Stimulated activated CD4-positive, alpha-beta T cell treated with anti-CD3 and anti-CD28 coated beads, Interleukin-4, amount 100 ng/mL, for 48 hours (primary cell): ENCODE results near the gene SNU13.
"Not testable (repeated sequence)": the region's sequence is repeated elsewhere in the genome, so short reads cannot be mapped to it uniquely, and the experiment has no call there.

Source experiments
- DNase-seq, 2 donors: peaks; one replicate each; pipeline ENCODE4 v3.0.0-alpha.2; 2020; ENCODE audit warnings: low read depth in 2 of 2

SNU13 gene

GRCh38 chr22:41682033-41682807 is 6.4 kb downstream of the SNU13 start:
- DNase-seq = peak; percentile 72 to 76

DNA sequence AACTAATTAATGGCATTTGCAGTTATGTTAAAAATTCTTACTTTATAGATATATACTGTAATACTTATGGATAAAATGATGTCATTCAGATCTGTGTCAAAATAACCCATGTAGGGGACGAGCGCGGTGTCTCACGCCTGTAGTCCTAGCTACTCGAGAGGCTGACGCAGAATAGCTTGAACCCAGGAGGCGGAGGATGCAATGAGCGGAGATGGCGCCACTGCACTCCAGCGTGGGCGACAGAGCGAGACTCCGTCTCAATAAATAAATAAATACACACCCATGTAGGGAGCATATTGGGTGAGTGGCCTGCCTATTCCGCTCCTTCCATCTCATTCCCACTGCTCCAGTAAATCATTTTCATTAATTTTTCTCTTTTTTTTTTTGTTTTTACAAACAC is 7.1 kb downstream of the SNU13 start:
- DNase-seq = peak in 1 of 2 donors; percentile 15

- DNase-seq = no peak
These were observed 12.5 kb downstream of the SNU13 start for GRCh38 chr22:41676134-41676533.

DNA sequence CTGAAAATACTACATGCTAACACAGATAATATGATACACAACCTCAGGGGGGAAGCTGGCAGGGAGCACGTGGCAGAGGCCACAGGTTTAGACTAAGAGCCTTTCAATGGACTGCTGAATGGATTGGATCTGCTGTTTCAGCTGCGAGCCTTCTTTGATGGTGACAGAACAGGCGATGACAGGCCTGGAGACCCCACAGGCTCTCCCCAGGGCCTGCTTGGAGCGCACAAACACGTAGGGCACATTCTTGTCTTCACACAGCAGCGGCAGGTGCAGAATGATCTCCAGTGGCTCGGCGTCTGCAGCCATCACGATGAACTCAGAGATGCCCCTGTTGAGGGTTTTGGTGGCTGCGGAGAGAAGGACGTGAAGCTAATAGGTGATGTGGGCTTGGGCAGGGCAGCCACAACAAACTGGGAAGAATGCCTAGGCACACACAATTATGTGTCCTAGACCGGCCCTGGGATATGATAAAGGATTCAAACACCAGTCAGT is 13.8 kb downstream of the SNU13 start:
- no peak for DNase-seq

GRCh38 chr22:41672780-41673509 is 15.7 kb downstream of the SNU13 start:
- no peak for DNase-seq

GRCh38 chr22:41672096-41672495 is 16.6 kb downstream of the SNU13 start:
- not testable (repeated sequence) for DNase-seq

GRCh38 chr22:41668971-41669911 is 19.4 kb downstream of the SNU13 start:
- no peak for DNase-seq

- DNase-seq = no peak
These were observed 23.7 kb downstream of the SNU13 start for GRCh38 chr22:41664951-41665350.

DNA sequence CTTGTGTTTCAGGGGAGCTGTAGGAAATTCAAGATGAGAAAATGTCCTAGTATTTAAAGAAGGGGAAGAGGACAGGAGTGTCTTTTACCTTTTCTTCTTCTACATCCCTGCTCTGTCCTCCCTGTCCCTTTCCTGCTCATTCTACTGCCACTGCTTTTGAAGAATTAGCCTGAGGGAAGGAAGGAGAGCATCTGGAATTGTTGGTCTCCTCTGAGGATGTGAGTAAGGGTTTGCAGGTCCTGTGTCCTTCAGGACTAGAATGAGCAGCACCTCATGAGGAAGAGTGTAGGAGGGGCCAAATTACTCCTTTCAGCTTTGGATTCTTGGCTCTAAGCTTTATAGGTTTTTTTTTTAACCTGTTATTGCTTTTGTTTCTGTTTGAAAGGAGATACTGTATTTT is 24.2 kb downstream of the SNU13 start:
- no peak for DNase-seq

DNA sequence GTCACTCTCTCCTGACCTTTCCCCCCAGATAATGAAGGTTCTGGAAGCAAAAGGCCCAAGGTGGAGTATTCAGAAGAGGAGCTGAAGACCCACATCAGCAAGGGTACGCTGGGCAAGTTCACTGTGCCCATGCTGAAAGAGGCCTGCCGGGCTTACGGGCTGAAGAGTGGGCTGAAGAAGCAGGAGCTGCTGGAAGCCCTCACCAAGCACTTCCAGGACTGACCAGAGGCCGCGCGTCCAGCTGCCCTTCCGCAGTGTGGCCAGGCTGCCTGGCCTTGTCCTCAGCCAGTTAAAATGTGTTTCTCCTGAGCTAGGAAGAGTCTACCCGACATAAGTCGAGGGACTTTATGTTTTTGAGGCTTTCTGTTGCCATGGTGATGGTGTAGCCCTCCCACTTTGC is 25.1 kb downstream of the SNU13 start:
- not testable (repeated sequence) for DNase-seq

DNA sequence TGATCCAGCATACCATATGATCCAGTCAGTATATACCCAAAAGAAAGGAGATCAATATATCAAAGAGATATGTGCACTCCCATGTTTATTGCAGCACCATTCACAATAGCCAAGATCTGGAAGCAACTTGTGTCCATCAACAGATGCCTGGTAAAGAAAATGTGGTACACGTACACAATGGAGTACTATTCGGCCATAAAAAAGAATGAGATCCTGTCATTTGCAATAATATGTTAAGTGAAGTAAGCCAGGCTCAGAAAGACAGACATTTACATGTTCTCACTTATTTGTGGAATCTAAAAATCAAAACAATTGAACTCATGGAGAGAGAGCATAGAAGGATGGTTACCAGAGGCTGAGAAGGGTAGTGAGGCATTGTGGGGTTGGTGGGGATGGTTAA is 27.0 kb downstream of the SNU13 start:
- DNase-seq = no peak

DNA sequence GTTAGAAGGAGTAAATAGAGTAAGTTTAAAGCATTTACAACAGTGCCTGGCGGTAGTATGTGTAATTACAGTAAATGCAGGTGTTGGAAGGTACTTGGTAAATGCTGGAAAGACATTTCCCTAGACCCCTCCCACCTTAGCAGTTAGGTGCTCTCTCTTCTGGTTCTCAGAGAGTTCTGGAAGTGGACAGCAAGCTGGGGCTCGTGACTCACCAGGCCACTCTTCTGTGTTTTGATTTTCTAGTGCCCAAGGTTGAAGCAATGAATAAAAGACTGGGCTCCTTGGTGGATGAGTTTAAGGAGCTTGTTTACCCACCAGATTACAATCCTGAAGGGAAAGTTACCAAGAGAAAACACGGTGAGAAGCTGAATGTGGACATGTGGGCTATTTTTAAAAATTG is 27.6 kb downstream of the SNU13 start:
- DNase-seq = no peak

DNA sequence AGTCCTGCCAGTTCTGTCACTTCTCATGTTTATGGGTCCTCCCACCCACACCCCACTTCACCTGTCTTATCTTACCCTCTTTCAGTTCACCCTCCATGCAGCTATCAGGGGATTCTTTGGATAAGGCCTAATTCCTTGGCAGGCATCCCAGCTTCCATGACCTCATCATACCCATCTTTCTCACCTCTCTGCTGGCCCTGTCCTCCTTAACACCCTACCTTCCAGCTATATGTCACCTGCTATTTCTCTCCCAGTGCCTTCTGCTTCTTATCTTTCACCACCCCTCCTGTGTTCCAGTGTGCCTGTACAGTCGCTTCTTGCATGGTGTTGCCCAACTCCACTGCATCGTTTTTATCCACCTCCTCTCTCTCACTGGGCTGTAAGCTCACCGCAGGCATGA is 28.3 kb downstream of the SNU13 start:
- DNase-seq = no peak

DNA sequence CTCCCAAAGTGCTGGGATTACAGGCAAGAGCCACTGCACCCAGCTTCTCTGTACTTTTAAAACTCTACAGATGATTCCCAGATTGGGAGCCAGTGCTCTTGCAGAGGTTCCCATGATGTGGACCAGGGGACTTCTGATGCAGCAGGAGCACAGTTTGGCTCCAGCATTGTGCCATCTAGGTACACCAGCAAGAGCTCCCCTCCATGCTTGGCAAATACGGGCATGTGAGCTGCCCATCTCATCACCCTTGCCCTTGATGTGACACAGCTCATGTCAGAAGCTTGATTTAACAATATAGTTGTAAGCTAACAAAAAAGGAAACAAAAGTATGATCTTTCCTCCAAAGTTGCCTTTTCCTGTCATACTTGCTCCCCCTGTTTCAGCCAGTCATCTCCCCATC is 28.7 kb downstream of the SNU13 start:
- no peak for DNase-seq

DNA sequence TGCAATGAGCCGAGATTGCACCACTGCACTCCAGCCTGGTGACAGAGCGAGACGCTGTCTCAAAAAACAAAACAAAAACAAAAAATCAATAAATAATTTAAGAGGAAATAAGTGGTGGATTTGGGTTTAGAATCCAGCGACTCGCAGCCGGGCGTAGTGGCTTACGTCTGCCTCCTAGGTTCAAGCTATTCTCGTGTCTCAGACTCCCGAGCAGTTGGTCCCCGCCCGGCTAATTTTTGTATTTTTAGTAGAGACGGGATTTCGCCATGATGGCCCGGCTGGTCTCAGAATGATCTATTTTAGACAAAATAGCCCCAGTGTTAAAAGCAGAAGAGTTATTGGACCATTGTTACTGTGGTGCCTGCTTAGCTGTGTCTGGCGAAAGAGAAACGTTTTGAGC is 29.8 kb downstream of the SNU13 start:
- no peak for DNase-seq

DNA sequence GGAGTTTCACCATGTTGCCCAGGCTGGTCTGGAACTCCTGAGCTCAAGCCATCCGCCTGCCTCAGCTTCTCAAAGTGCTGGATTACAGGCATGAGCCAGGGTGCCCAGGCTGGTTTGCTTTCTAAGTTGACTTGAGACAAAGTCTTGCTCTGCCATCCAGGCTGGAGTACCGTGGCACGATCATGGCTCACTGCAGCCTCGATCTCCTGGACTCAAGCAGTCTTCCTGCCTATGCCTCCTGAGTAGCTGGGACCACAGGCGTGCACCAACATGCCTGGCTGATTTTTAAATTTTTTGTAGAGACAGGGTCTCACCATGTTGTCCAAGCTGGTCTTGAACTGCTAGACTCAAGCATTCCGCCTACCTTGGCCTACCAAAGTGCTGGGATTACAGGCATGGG is 31.0 kb downstream of the SNU13 start:
- DNase-seq = no peak

- no peak for DNase-seq
These were observed 32.1 kb downstream of the SNU13 start for GRCh38 chr22:41656556-41656955.

DNA sequence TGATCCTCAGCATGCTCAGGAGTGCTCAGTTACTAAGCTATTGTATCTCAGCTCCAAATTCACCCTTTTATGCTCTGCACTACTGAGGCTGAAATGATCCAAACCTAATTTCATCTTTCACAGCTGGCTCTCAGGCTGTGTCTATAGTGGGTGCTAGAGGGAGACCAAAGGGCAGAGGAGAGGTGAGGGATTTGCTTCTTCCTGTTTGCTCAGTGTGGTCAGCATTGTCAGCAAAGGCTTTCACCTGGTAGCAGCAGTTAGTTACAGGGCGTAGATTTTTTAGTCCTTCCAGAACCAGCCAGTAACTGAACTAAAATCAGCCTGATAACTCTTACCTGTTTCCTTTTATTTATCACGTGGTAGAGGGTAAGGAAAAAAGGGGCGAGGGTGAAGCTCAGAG is 34.3 kb downstream of the SNU13 start:
- no peak for DNase-seq

GRCh38 chr22:41650821-41651220 is 37.8 kb downstream of the SNU13 start:
- no peak for DNase-seq

GRCh38 chr22:41650229-41650628 is 38.4 kb downstream of the SNU13 start:
- DNase-seq = no peak

DNA sequence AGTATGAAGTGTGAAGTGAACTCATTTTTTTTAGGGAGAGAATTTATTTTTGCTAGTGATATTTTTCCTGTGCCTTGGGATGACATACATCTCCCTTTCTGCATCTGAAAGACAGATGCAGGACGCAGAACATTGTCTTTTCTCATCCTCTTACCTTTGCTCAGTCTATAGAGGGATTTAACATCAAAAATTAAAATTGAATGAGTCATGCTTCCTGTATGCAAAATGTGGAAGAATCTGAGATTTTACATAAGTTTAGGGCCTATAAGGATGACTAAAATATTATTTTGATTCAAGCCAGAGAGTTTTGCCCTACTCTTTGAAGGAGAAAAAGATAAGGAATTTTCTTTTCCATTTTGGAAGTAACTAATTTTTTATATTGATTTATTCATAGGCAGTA is 40.2 kb downstream of the SNU13 start:
- no peak for DNase-seq

- DNase-seq = no peak
These were observed 40.9 kb downstream of the SNU13 start for GRCh38 chr22:41647771-41648170.
